ENCODE results near the gene GNAZ. TPM values are rescaled to one million over a fixed set of nuclear protein-coding genes. Genes with fewer than 3 reads are reported as not detected.

GNAZ gene
- total RNA-seq, 4 donors from 2014 or later: 4.1 to 16.2 (median 6.5) TPM

DNA sequence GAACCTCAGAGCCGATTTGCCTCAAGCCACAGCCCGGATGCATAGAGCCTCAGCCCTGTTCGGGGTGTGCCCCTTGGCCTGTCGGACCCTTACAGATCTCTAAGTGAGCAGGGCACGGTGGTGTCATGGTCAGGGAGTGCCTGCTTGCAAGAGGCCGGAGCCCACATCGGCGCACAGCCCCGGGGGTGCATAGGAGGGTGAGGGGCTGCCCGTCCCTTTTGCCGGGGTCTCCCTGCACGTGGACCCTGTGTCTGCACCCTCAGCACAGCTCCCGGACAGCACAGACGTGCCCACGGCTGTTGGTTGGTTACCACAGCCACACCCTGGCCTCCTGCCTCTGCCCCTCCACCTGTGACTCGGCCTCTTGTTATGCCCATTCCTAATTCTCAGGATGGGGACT is 81.5 kb downstream of the GNAZ start:
- TF ChIP-seq, protein P1, sequence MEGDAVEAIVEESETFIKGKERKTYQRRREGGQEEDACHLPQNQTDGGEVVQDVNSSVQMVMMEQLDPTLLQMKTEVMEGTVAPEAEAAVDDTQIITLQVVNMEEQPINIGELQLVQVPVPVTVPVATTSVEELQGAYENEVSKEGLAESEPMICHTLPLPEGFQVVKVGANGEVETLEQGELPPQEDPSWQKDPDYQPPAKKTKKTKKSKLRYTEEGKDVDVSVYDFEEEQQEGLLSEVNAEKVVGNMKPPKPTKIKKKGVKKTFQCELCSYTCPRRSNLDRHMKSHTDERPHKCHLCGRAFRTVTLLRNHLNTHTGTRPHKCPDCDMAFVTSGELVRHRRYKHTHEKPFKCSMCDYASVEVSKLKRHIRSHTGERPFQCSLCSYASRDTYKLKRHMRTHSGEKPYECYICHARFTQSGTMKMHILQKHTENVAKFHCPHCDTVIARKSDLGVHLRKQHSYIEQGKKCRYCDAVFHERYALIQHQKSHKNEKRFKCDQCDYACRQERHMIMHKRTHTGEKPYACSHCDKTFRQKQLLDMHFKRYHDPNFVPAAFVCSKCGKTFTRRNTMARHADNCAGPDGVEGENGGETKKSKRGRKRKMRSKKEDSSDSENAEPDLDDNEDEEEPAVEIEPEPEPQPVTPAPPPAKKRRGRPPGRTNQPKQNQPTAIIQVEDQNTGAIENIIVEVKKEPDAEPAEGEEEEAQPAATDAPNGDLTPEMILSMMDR (IDR thresholded peaks at IDR 0.05; ENCODE audit: low read depth): no peak

DNA sequence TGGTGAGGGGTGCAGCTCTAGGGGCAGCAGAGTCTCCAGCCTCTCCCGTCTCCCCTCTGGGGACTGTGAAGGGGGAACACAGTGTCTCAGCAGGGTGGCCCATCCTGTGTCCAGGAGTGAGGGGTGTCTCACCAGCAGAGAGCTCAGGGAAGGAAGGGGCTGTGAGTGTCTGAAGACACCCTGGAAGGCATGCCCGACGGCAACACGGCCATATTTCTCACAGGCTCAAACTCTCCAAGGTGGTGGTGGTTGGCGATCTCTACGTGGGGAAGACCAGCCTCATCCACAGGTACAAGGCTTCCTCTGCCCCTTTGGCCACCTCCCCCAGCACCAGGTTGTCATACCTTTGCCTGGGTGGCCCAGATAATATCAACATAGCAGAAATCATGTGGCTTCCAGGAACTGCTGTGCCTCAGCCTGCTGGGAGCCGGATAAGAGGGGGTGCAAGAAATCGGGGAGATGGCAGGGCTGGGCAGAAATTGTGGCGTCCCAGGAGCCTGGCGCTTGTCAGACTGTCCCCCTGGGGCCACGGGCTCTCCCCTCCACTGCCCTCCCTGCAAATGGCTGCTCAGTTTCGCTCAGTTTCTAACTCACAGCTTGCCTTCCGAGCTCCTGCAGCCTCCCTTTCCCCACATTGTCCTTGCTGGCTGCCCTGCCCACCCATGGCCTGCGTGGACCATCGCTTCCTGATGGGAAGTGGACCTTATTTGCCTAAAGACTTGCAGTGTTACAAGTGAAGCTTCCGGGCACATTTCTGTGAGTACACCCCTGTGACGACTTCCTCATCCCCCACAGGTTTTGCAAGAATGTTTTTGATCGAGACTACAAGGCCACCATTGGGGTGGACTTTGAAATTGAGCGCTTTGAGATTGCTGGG is 82.2 kb downstream of the GNAZ start:
- TF ChIP-seq, protein P1 (IDR thresholded peaks at IDR 0.05; ENCODE audit: low read depth): no peak

DNA sequence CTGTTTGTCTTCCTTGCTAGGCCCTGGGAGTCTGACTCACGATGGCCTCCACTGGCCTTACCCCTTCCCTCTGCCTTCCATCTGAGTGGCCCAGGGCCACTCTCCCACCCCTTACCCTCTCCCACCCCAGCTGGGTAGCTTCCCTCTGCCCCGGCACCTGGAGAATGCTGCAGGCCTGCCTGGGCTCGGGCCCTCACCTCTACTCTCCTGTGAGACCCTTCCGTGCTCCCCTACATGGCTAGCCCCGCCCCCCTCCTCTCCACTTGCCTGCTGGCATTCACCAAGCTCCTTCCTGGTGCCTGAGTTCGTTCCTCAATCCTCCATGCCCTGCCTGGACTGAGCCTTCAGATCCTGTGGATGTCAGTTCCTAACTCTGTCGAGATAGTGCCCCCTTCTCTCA is 83.7 kb downstream of the GNAZ start:
- TF ChIP-seq, protein P1 (IDR thresholded peaks at IDR 0.05; ENCODE audit: low read depth): no peak

DNA sequence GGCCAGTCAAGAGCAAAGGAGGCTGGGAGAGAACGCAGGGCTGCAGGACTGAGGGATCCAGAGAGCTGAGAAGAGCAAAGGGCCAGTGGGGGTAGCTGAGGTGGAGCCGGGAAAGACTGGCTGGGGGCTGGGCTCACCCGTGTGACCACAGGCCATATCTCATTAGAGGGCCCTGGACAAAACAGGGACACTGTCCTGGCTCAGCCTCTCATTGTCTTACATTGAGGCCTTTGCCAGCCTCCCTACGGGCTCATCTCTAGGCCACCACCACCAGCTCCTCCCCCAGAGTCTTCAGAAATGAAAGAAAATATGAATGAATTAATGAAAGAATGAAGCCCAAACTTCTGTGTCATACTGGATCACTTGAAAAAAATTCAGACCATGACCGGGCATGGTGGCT is 84.1 kb downstream of the GNAZ start:
- TF ChIP-seq, protein P1 (IDR thresholded peaks at IDR 0.05; ENCODE audit: low read depth): no peak

GRCh38 chr22:23155143-23155542 is 84.8 kb downstream of the GNAZ start:
- TF ChIP-seq, protein P1 (IDR thresholded peaks at IDR 0.05; ENCODE audit: low read depth): no peak

DNA sequence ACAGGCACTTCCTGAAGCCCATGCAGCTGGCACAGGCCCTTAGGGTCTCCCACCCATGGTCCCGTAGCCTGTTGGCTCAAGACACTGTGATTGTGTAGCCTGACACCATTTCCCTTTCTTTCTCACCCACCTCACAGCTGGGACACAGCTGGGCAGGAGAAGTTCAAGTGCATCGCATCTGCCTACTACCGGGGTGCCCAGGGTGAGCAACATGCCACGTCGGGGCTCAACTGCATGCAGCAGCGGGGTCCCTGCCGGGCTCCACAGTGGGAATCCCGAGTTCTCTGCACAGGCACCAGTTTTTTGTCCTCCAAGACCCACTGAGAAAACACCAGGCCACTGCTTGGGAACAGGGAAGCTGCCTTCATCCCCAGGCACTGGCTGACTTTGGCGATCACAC is 85.5 kb downstream of the GNAZ start:
- TF ChIP-seq, protein P1 (IDR thresholded peaks at IDR 0.05; ENCODE audit: low read depth): no peak

- TF ChIP-seq, protein P1 (IDR thresholded peaks at IDR 0.05; ENCODE audit: low read depth): no peak
Observed at GRCh38 chr22:23156286-23156685, 86.0 kb downstream of the GNAZ start.
